HepG2 (cell line): Measurements from ENCODE around the gene GMEB2. TPM values are rescaled to one million over a fixed set of nuclear protein-coding genes. Genes with fewer than 3 reads are reported as not detected.

Experiments
- AHR ChIP-seq: IDR thresholded peaks from 2 replicates; pipeline ENCODE4 v1.6.1; 2018; ENCODE audit warnings: missing genetic modification reagents, missing compliant biosample characterization
- MAFK ChIP-seq, 2 experiments: IDR thresholded peaks in 1 of 2; conservative IDR thresholded peaks in 1 of 2; 2 replicates each; pipeline ENCODE4 v1.6.1; 2011; ENCODE audit warnings: improper control_type of control experiment in 2 of 2, low read length in 2 of 2
- PHF20 ChIP-seq: sonication (generic); formaldehyde crosslinking; IDR thresholded peaks from 2 replicates; pipeline ENCODE4 v1.5.0; 2020; ENCODE audit warnings: mild to moderate bottlenecking, missing genetic modification reagents
- PHF5A ChIP-seq: IDR thresholded peaks from one replicate; pipeline ENCODE4 v1.6.1; 2018; ENCODE audit warnings: low read depth, missing genetic modification reagents; ENCODE audit not compliant: unreplicated experiment
- PITX1 ChIP-seq: sonication (generic); formaldehyde crosslinking; IDR thresholded peaks from 2 replicates; pipeline ENCODE4 v1.5.1; 2020; ENCODE audit warnings: mild to moderate bottlenecking, missing genetic modification reagents
- SCMH1 ChIP-seq: sonication (generic); formaldehyde crosslinking; IDR thresholded peaks from 2 replicates; pipeline ENCODE4 v1.9.0; 2021; ENCODE audit warnings: missing genetic modification reagents, mild to moderate bottlenecking, borderline replicate concordance
- U2AF1 ChIP-seq: fragments of 200-400 bp; formaldehyde crosslinking; optimal IDR thresholded peaks from 2 replicates; pipeline ENCODE3; 2017; ENCODE audit warnings: mild to moderate bottlenecking, low read depth, low read length
- ZFP90 ChIP-seq: sonication (generic); formaldehyde crosslinking; IDR thresholded peaks from 2 replicates; pipeline ENCODE4 v1.8.0; 2022; ENCODE audit warnings: missing genetic modification reagents, mild to moderate bottlenecking, inconsistent platforms, borderline replicate concordance
- ZNF383 ChIP-seq: sonication (generic); formaldehyde crosslinking; IDR thresholded peaks from 2 replicates; pipeline ENCODE4 v1.4.0; 2020; ENCODE audit warnings: missing genetic modification reagents, mild to moderate bottlenecking, borderline replicate concordance
- ZNF720 ChIP-seq: sonication (generic); formaldehyde crosslinking; IDR thresholded peaks from 2 replicates; pipeline ENCODE4 v1.4.0; 2020; ENCODE audit warnings: missing genetic modification reagents
- ZNF777 ChIP-seq: sonication (generic); formaldehyde crosslinking; IDR thresholded peaks from 2 replicates; pipeline ENCODE4 v1.4.0; 2020; ENCODE audit warnings: missing genetic modification reagents
- polyA plus RNA-seq, 8 experiments: library from polyadenylated mRNA; depleted of rRNA in 3 of 8; stranded (reverse) in 7 of 8; unstranded in 1 of 8; fragments of >200 nt; fragmentation: Illumina TruSeq in 4 of 8; extraction: Trizol in 4 of 8; gene quantifications; 2 replicates each; pipeline versions ENCODE4 v1.2.1 to v1.2.3, GENCODE V29; 2011 to 2016; ENCODE audit warnings: low read depth in 4 of 8, missing spikeins in 1 of 8, mixed read lengths in 1 of 8; ENCODE audit not compliant: insufficient read depth in 1 of 8
- total RNA-seq, 5 experiments: library from RNA; depleted of rRNA; stranded (reverse); fragments of >200 nt; fragmentation: Illumina TruSeq; extraction: Trizol; gene quantifications; 2 replicates each; pipeline ENCODE4 v1.2.3, GENCODE V29; 2016; ENCODE audit warnings: low read depth in 1 of 5
- TF ChIP-seq, protein P1 (sequence below): sonication (generic); formaldehyde crosslinking; IDR thresholded peaks from 2 replicates; pipeline ENCODE4 v1.9.0; 2021; ENCODE audit warnings: missing genetic modification reagents, borderline replicate concordance
- TF ChIP-seq, protein P2 (sequence below): sonication (generic); formaldehyde crosslinking; IDR thresholded peaks from 2 replicates; pipeline ENCODE4 v1.9.0; 2021; ENCODE audit warnings: missing genetic modification reagents, mild to moderate bottlenecking, borderline replicate concordance
- TF ChIP-seq, protein P3 (sequence below): IDR thresholded peaks from 2 replicates; pipeline ENCODE4 v1.6.1; 2016; ENCODE audit warnings: low read depth, borderline replicate concordance
- TF ChIP-seq, protein P4 (sequence below), 2 experiments: fragments of 450-650 bp in 1 of 2; sonication (generic) in 1 of 2; formaldehyde crosslinking; IDR thresholded peaks; 2 replicates each; pipeline versions ENCODE4 v1.5.0 to v1.8.0; 2020 to 2022; ENCODE audit warnings: mild to moderate bottlenecking in 1 of 2, missing genetic modification reagents in 1 of 2
- TF ChIP-seq, protein P5 (sequence below): sonication (generic); formaldehyde crosslinking; IDR thresholded peaks from 2 replicates; pipeline ENCODE4 v1.4.0; 2020; ENCODE audit warnings: mild to moderate bottlenecking, missing genetic modification reagents
- TF ChIP-seq, protein P6 (sequence below): IDR thresholded peaks from 2 replicates; pipeline ENCODE4 v1.6.1; 2016
- TF ChIP-seq, protein P7 (sequence below): sonication (generic); formaldehyde crosslinking; IDR thresholded peaks from 2 replicates; pipeline ENCODE4 v1.5.0; 2020; ENCODE audit warnings: missing genetic modification reagents
- TF ChIP-seq, protein P8 (sequence below): IDR thresholded peaks from 2 replicates; pipeline ENCODE4 v1.6.1; 2016; ENCODE audit warnings: low read depth, control low read depth

Gene GMEB2
- total and polyA plus RNA-seq, 2 of the 13 experiments (the other 11 are each of a cell fraction or from before 2014, with no cell fraction given), result 10.6 to 12.4 TPM

DNA sequence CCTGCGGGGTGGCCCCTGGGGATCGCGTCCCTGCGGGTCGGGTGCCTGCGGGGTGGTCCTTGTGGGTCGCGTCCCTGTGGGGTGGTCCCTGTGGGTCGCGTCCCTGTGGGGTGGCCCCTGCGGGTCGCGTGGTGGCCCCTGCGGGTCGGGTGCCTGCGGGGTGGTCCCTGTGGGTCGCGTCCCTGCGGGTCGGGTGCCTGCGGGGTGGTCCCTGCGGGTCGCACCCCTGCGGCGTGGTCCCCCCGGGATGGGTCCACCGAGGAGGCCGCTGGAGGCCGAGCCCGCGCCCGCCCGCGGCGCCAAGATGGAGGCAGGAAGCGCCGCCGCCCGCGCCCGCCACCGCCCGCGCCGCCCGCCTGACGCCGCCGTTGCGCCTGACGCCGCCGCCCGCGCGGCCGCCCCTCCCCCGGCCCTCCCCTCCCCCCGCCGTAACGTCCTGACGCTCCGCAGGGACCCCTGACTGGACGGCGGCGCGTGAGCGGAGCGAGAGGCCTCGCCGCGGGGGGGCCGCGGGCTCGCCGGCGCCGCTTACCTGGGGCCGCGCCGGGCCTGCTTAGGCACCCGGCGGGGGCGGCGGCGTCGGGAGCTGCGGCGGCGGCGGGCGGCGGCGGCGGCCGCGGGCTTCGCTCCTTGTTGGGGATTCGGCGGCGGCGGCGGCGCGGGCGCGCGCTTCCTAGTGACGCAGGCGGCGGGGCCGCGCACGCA lies at the start of gene GMEB2 (continued):
- TF ChIP-seq, protein P1, sequence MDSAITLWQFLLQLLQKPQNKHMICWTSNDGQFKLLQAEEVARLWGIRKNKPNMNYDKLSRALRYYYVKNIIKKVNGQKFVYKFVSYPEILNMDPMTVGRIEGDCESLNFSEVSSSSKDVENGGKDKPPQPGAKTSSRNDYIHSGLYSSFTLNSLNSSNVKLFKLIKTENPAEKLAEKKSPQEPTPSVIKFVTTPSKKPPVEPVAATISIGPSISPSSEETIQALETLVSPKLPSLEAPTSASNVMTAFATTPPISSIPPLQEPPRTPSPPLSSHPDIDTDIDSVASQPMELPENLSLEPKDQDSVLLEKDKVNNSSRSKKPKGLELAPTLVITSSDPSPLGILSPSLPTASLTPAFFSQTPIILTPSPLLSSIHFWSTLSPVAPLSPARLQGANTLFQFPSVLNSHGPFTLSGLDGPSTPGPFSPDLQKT (CRISPR knock-in tag), result no peak
- TF ChIP-seq, protein P2, sequence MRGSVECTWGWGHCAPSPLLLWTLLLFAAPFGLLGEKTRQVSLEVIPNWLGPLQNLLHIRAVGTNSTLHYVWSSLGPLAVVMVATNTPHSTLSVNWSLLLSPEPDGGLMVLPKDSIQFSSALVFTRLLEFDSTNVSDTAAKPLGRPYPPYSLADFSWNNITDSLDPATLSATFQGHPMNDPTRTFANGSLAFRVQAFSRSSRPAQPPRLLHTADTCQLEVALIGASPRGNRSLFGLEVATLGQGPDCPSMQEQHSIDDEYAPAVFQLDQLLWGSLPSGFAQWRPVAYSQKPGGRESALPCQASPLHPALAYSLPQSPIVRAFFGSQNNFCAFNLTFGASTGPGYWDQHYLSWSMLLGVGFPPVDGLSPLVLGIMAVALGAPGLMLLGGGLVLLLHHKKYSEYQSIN (CRISPR knock-in tag), result no peak
- no peak for TF ChIP-seq ZNF383 (CRISPR knock-in tag)
- no peak for TF ChIP-seq U2AF1
- 0 out of 2 replicates have a peak, but pooled peaks have one; percentile 17 for TF ChIP-seq AHR (CRISPR knock-in tag)
- no peak; the same call in none of the 2 replicates for TF ChIP-seq ZNF777 (CRISPR knock-in tag)
- TF ChIP-seq, protein P3, sequence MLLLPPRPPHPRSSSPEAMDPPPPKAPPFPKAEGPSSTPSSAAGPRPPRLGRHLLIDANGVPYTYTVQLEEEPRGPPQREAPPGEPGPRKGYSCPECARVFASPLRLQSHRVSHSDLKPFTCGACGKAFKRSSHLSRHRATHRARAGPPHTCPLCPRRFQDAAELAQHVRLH (CRISPR knock-in tag), result 0 out of 2 replicates have a peak, but pooled peaks have one; percentile 42
- TF ChIP-seq, protein P4, sequence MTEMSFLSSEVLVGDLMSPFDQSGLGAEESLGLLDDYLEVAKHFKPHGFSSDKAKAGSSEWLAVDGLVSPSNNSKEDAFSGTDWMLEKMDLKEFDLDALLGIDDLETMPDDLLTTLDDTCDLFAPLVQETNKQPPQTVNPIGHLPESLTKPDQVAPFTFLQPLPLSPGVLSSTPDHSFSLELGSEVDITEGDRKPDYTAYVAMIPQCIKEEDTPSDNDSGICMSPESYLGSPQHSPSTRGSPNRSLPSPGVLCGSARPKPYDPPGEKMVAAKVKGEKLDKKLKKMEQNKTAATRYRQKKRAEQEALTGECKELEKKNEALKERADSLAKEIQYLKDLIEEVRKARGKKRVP (CRISPR knock-in tag; IDR thresholded peaks at IDR 0.05), result no peak
- TF ChIP-seq, protein P5, sequence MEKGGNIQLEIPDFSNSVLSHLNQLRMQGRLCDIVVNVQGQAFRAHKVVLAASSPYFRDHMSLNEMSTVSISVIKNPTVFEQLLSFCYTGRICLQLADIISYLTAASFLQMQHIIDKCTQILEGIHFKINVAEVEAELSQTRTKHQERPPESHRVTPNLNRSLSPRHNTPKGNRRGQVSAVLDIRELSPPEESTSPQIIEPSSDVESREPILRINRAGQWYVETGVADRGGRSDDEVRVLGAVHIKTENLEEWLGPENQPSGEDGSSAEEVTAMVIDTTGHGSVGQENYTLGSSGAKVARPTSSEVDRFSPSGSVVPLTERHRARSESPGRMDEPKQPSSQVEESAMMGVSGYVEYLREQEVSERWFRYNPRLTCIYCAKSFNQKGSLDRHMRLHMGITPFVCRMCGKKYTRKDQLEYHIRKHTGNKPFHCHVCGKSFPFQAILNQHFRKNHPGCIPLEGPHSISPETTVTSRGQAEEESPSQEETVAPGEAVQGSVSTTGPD (CRISPR knock-in tag), result no peak
- no peak for TF ChIP-seq MAFK (conservative IDR thresholded peaks at IDR 0.05 in 1 of 2, IDR thresholded peaks at IDR 0.05 in 1 of 2; ENCODE audit: low read length in 2 of 2)
- no peak for TF ChIP-seq PHF5A (CRISPR knock-in tag)
- peak; percentile 64 for TF ChIP-seq PHF20 (CRISPR knock-in tag)
- TF ChIP-seq SCMH1 (CRISPR knock-in tag), result no peak
- TF ChIP-seq, protein P6, sequence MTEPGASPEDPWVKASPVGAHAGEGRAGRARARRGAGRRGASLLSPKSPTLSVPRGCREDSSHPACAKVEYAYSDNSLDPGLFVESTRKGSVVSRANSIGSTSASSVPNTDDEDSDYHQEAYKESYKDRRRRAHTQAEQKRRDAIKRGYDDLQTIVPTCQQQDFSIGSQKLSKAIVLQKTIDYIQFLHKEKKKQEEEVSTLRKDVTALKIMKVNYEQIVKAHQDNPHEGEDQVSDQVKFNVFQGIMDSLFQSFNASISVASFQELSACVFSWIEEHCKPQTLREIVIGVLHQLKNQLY, result no peak
- TF ChIP-seq, protein P7, sequence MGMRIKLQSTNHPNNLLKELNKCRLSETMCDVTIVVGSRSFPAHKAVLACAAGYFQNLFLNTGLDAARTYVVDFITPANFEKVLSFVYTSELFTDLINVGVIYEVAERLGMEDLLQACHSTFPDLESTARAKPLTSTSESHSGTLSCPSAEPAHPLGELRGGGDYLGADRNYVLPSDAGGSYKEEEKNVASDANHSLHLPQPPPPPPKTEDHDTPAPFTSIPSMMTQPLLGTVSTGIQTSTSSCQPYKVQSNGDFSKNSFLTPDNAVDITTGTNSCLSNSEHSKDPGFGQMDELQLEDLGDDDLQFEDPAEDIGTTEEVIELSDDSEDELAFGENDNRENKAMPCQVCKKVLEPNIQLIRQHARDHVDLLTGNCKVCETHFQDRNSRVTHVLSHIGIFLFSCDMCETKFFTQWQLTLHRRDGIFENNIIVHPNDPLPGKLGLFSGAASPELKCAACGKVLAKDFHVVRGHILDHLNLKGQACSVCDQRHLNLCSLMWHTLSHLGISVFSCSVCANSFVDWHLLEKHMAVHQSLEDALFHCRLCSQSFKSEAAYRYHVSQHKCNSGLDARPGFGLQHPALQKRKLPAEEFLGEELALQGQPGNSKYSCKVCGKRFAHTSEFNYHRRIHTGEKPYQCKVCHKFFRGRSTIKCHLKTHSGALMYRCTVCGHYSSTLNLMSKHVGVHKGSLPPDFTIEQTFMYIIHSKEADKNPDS (CRISPR knock-in tag), result no peak
- no peak for TF ChIP-seq PITX1 (CRISPR knock-in tag)
- TF ChIP-seq, protein P8, sequence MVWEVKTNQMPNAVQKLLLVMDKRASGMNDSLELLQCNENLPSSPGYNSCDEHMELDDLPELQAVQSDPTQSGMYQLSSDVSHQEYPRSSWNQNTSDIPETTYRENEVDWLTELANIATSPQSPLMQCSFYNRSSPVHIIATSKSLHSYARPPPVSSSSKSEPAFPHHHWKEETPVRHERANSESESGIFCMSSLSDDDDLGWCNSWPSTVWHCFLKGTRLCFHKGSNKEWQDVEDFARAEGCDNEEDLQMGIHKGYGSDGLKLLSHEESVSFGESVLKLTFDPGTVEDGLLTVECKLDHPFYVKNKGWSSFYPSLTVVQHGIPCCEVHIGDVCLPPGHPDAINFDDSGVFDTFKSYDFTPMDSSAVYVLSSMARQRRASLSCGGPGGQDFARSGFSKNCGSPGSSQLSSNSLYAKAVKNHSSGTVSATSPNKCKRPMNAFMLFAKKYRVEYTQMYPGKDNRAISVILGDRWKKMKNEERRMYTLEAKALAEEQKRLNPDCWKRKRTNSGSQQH (CRISPR knock-in tag), result no peak; the same call in 1 of the 2 replicates
- TF ChIP-seq ZNF720 (CRISPR knock-in tag), result no peak
- TF ChIP-seq ZFP90 (CRISPR knock-in tag), result peak; percentile 85
